ENCODE data around the gene PIP5K1B.

Gene PIP5K1B

GRCh38 chr9:68934329-68934644 lies 229.2 kb downstream of the PIP5K1B start:
- no peaks in the 10 kb centered on the region for H3F3A ChIP-seq (ENCODE audit: insufficient read depth, low read length)
- no peak overlapping the region for H2AFZ ChIP-seq (ENCODE audit: low read length)
- H3K4me1 ChIP-seq (ENCODE audit: insufficient read depth, low read length, severe bottlenecking) = no peaks in the 10 kb centered on the region
- no peak overlapping the region for H3K4me2 ChIP-seq (ENCODE audit: low read length)
- no peak overlapping the region for H3K4me3 ChIP-seq (ENCODE audit: low read depth, low read length, poor library complexity, severe bottlenecking)
- no peak for TF ChIP-seq CTCF (IDR thresholded peaks at IDR 0.05; ENCODE audit: low read length)
- TF ChIP-seq EZH2 (IDR thresholded peaks at IDR 0.05; ENCODE audit: borderline replicate concordance, low read length) = no peak
- H3K9me2 ChIP-seq (ENCODE audit: low read depth, low read length) = no peaks in the 10 kb centered on the region
- no peaks in the 10 kb centered on the region for H4K20me1 ChIP-seq (ENCODE audit: insufficient read depth, low read length)
- H3K79me2 ChIP-seq (ENCODE audit: insufficient read depth, low read length) = no peaks in the 10 kb centered on the region
- no peak overlapping the region for H3K27ac ChIP-seq (ENCODE audit: low read depth, low read length, poor library complexity, severe bottlenecking)
- no peaks in the 10 kb centered on the region for H3K9me3 ChIP-seq (ENCODE audit: low read length)
- H3K27me3 ChIP-seq (ENCODE audit: insufficient read depth, low read length) = no peaks in the 10 kb centered on the region
- no peaks in the 10 kb centered on the region for H3K36me3 ChIP-seq (ENCODE audit: insufficient read depth, low read length)
- H3K9ac ChIP-seq (ENCODE audit: low read length) = no peak overlapping the region

- H3K9me2 ChIP-seq (ENCODE audit: low read depth, low read length) = no peaks in the 10 kb centered on the region
- TF ChIP-seq CTCF (IDR thresholded peaks at IDR 0.05; ENCODE audit: low read length) = no peak
- no peaks in the 10 kb centered on the region for H3K9me3 ChIP-seq (ENCODE audit: low read length)
- no peaks in the 10 kb centered on the region for H3K27me3 ChIP-seq (ENCODE audit: insufficient read depth, low read length)
- peaks cover 26% of the 10 kb centered on the region for H3K4me1 ChIP-seq (ENCODE audit: insufficient read depth, low read length, severe bottlenecking)
- H4K20me1 ChIP-seq (ENCODE audit: insufficient read depth, low read length) = no peaks in the 10 kb centered on the region
- no peaks in the 10 kb centered on the region for H3K36me3 ChIP-seq (ENCODE audit: insufficient read depth, low read length)
- H3K27ac ChIP-seq (ENCODE audit: low read depth, low read length, poor library complexity, severe bottlenecking) = no peak overlapping the region
- H3K79me2 ChIP-seq (ENCODE audit: insufficient read depth, low read length) = no peaks in the 10 kb centered on the region
- no peak overlapping the region for H3K9ac ChIP-seq (ENCODE audit: low read length)
- H3K4me3 ChIP-seq (ENCODE audit: low read depth, low read length, poor library complexity, severe bottlenecking) = no peak overlapping the region
- no peak overlapping the region for H3K4me2 ChIP-seq (ENCODE audit: low read length)
- no peaks in the 10 kb centered on the region for H3F3A ChIP-seq (ENCODE audit: insufficient read depth, low read length)
- no peak overlapping the region for H2AFZ ChIP-seq (ENCODE audit: low read length)
These were observed 235.5 kb downstream of the PIP5K1B start for GRCh38 chr9:68940573-68940972.

- Histone ChIP-seq H4K20me1 (ENCODE audit: insufficient read depth, low read length) (no peaks in the 10 kb centered on the region), H3K27ac (ENCODE audit: low read depth, low read length, poor library complexity, severe bottlenecking) (peak overlapping the region; percentile 40), H3K9me3 (ENCODE audit: low read length) (no peaks in the 10 kb centered on the region), H3K36me3 (ENCODE audit: insufficient read depth, low read length) (no peaks in the 10 kb centered on the region), H3K9ac (ENCODE audit: low read length) (no peak overlapping the region), H3K79me2 (ENCODE audit: insufficient read depth, low read length) (no peaks in the 10 kb centered on the region), H3K27me3 (ENCODE audit: insufficient read depth, low read length) (no peaks in the 10 kb centered on the region), H2AFZ (ENCODE audit: low read length) (no peak overlapping the region), H3K9me2 (ENCODE audit: low read depth, low read length) (no peaks in the 10 kb centered on the region), H3K4me2 (ENCODE audit: low read length) (no peak overlapping the region; the same call in 1 of the 2 replicates), H3F3A (ENCODE audit: insufficient read depth, low read length) (no peaks in the 10 kb centered on the region), H3K4me3 (ENCODE audit: low read depth, low read length, poor library complexity, severe bottlenecking) (no peak overlapping the region), H3K4me1 (ENCODE audit: insufficient read depth, low read length, severe bottlenecking) (peaks cover 26% of the 10 kb centered on the region)
- TF ChIP-seq EZH2 (IDR thresholded peaks at IDR 0.05; ENCODE audit: borderline replicate concordance, low read length) (no peak), CTCF (IDR thresholded peaks at IDR 0.05; ENCODE audit: low read length) (no peak)
These were observed 236.9 kb downstream of the PIP5K1B start for GRCh38 chr9:68941780-68942459.
